ENCODE measurements around the gene ZNF469. TPM values are rescaled to one million over a fixed set of nuclear protein-coding genes. Genes with fewer than 3 reads are reported as not detected.

ZNF469 gene
- total and polyA plus RNA-seq, 9 of the 15 experiments (the other 6 are each of a cell fraction or from before 2014, with no cell fraction given), result 0.01 to 0.04 TPM; not detected in 7

DNA sequence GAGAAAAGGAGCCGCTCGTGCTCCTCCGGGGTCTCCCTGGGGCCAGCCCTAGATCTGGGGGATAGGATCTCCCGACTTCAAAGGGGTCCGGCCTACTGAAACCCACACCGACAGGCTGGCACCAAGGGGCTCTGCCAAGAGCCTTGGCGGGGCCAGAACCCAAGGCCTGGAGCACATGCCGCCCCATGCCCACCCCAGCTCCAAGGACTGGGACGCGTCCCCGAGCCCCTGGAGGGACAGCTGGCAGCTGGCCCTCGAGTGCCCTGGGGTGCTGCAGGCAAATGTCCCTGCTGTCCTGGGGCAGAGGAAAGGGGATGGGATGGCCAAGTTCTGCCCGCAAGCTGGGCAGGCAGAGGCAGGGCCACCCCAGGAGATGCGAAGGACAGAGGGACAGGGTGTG, 38.5 kb downstream of the ZNF469 start:
- Histone ChIP-seq H3K79me2 (ENCODE audit: control insufficient read depth, insufficient read depth, low read length) (no peaks in the 10 kb centered on the region), H4K20me1 (replicated peaks; ENCODE audit: control insufficient read depth, insufficient read depth, low read length) (peaks cover 12% of the 10 kb centered on the region; the same call in 1 of the 2 replicates), H3K27ac (ENCODE audit: extremely low read depth, low read depth, low read length) (no peak overlapping the region), H3K4me3 (no peak overlapping the region), H3K9ac (ENCODE audit: insufficient read depth in 1 of 2, low read depth in 2 of 2, low read length in 2 of 2) (0 out of 4 replicates have a peak overlapping the region, but pooled peaks of 1 of the 2 experiments have one; percentile 35), H3K4me1 (replicated peaks in 1 of 2; ENCODE audit: control insufficient read depth in 2 of 2, insufficient read depth in 2 of 2, low read length in 2 of 2) (peaks cover 0 to 25% of the 10 kb centered on the region in 2 experiments; a peak in 3 of 5 replicates), H3K36me3 (ENCODE audit: control insufficient read depth, insufficient read depth, low read length) (no peaks in the 10 kb centered on the region), H3K9me1 (ENCODE audit: control insufficient read depth, insufficient read depth, low read length) (no peaks in the 10 kb centered on the region), H3K4me2 (ENCODE audit: insufficient read depth, low read length) (no peak overlapping the region), H3K27me3 (ENCODE audit: control insufficient read depth in 2 of 2, insufficient read depth in 2 of 2, low read length in 2 of 2) (peaks cover 0 to 43% of the 10 kb centered on the region in 2 experiments; a peak in 2 of 5 replicates), H2AFZ (ENCODE audit: low read depth, low read length) (no peak overlapping the region), H3K9me3 (replicated peaks; ENCODE audit: control insufficient read depth, insufficient read depth, low read depth, low read length) (no peaks in the 10 kb centered on the region)
- 11% methylated on average over 9 of the region's 14 CpGs for WGBS (ENCODE audit: insufficient coverage, low coverage, missing lambda C conversion rate)
- FAIRE-seq, result no peak
- no peak for DNase-seq (ENCODE audit: extremely low read depth in 1 of 4, low spot score in 3 of 4)
- TF ChIP-seq ARID1B (IDR thresholded peaks at IDR 0.05) (no peak), RREB1 (CRISPR knock-in tag; IDR thresholded peaks at IDR 0.05) (no peak), NRF1 (conservative IDR thresholded peaks at IDR 0.05 in 1 of 2, IDR thresholded peaks at IDR 0.05 in 1 of 2) (no peak), STAT6 (CRISPR knock-in tag; IDR thresholded peaks at IDR 0.05) (no peak), TFE3 (CRISPR knock-in tag; IDR thresholded peaks at IDR 0.05) (no peak), CCNT2 (IDR thresholded peaks at IDR 0.05; ENCODE audit: borderline replicate concordance, extremely low read depth, insufficient read length, low read depth, low read length) (no peak), YBX1 (IDR thresholded peaks at IDR 0.05) (no peak)
- TF ChIP-seq, protein P1, sequence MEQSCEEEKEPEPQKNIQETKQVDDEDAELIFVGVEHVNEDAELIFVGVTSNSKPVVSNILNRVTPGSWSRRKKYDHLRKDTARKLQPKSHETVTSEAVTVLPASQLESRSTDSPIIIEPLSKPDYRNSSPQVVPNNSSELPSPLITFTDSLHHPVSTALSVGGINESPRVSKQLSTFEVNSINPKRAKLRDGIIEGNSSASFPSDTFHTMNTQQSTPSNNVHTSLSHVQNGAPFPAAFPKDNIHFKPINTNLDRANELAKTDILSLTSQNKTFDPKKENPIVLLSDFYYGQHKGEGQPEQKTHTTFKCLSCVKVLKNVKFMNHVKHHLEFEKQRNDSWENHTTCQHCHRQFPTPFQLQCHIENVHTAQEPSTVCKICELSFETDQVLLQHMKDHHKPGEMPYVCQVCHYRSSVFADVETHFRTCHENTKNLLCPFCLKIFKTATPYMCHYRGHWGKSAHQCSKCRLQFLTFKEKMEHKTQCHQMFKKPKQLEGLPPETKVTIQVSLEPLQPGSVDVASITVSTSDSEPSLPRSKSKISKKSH (CRISPR knock-in tag; IDR thresholded peaks at IDR 0.05), result no peak
- no TSS peak for BruUV-seq (replicated peaks)
- ChIA-PET POLR2A (interaction anchor here (0.6 kb wide), 1 partner anchor 476 kb away, joined by 3 read pairs; no protein-coding TSS in a partner anchor), CTCF (ENCODE audit: low intra/inter-chr PET ratio) (no interaction called here)
- in situ Hi-C loops (cut with MboI), result no loop called here
- intact Hi-C loops (cut with micrococcal nuclease), result no loop called here
- no peak for ATAC-seq

Data from K562 (cell line).